B cell (primary cell): ENCODE data around the gene SUCLG2. TPM values are rescaled to one million over a fixed set of nuclear protein-coding genes. Genes with fewer than 3 reads are reported as not detected.

ENCODE experiments used
- ATAC-seq: fragments of 200-7000 bp; cut with Tn5 transposase; one replicate; pipeline ENCODE4 v1.10.0; 2021; ENCODE audit warnings: low read depth, mild to moderate bottlenecking, moderate number of reproducible peaks, moderate library complexity
- CTCF ChIA-PET: fragments of 350-600 bp; sonication (Branson Sonifier 250); formaldehyde crosslinking; loops from one replicate; lab custom pipeline; 2021; ENCODE audit warnings: antibody characterized with exemption, inconsistent platforms; lab: Charles Lee
- POLR2A ChIA-PET: fragments of 350-600 bp; sonication (Branson Sonifier 250); formaldehyde crosslinking; loops from one replicate; lab custom pipeline; 2021; ENCODE audit warnings: antibody characterized with exemption; lab: Charles Lee
- DNase-seq: peaks from one replicate; pipeline ENCODE4 v3.0.0; 2013
- H2AFZ ChIP-seq: 2 replicates; pipeline ENCODE4 v1.6.1; 2012; ENCODE audit warnings: mild to moderate bottlenecking, low read depth, low read length; ENCODE audit not compliant: insufficient read depth, poor library complexity, severe bottlenecking
- H3K27ac ChIP-seq, 2 donors: 1 replicate in 1 of 2; 2 replicates in 1 of 2; pipeline ENCODE4 v1.5.1; 2012 to 2013; ENCODE audit warnings: low read length in 2 of 2, mild to moderate bottlenecking in 2 of 2, moderate library complexity in 1 of 2
- H3K27me3 ChIP-seq, 4 experiments: fragments of 200-600 bp in 1 of 4; sonication (generic) in 1 of 4; replicated peaks in 1 of 4; 1 replicate in 2 of 4; 2 replicates in 2 of 4; pipeline versions ENCODE4 v1.6.1 to v1.7.0; 2013 to 2016; ENCODE audit warnings: low read length in 3 of 4, mild to moderate bottlenecking in 2 of 4, mixed read lengths in 1 of 4, moderate library complexity in 1 of 4; ENCODE audit not compliant: insufficient read depth in 4 of 4, control insufficient read depth in 3 of 4; ENCODE audit errors: control extremely low read depth in 1 of 4
- H3K36me3 ChIP-seq, 2 experiments: replicated peaks in 1 of 2; 1 replicate in 1 of 2; 2 replicates in 1 of 2; pipeline versions ENCODE4 v1.6.1 to v1.7.1; 2013; ENCODE audit warnings: low read length in 1 of 2; ENCODE audit not compliant: insufficient read depth in 2 of 2, control insufficient read depth in 1 of 2; ENCODE audit errors: control extremely low read depth in 1 of 2, extremely low read depth in 1 of 2
- H3K4me1 ChIP-seq, 2 donors: fragments of 200-600 bp in 1 of 2; sonication (generic) in 1 of 2; 1 replicate in 1 of 2; 2 replicates in 1 of 2; pipeline versions ENCODE4 v1.5.1 to v1.6.1; 2013 to 2017; ENCODE audit warnings: low read length in 2 of 2; ENCODE audit not compliant: control insufficient read depth in 2 of 2, insufficient read depth in 2 of 2
- H3K4me2 ChIP-seq: replicated peaks from 2 replicates; pipeline ENCODE3; 2012; ENCODE audit warnings: mild to moderate bottlenecking, low read depth, low read length; ENCODE audit not compliant: poor library complexity, severe bottlenecking
- H3K4me3 ChIP-seq, 5 experiments: fragments of 200-600 bp in 1 of 5; sonication (generic) in 1 of 5; 1 replicate in 3 of 5; 2 replicates in 2 of 5; pipeline versions ENCODE4 v1.5.1 to v1.7.0; 2011 to 2016; ENCODE audit warnings: low read length in 4 of 5, mild to moderate bottlenecking in 4 of 5, low read depth in 2 of 5, control low read depth in 1 of 5, moderate library complexity in 1 of 5; ENCODE audit not compliant: insufficient read depth in 1 of 5; ENCODE audit errors: control extremely low read depth in 1 of 5, extremely low read depth in 1 of 5
- H3K79me2 ChIP-seq: fragments of 200-600 bp; sonication (generic); one replicate; pipeline ENCODE4 v1.6.0; 2016; ENCODE audit warnings: low read length; ENCODE audit not compliant: control insufficient read depth, insufficient read depth
- H3K9ac ChIP-seq: fragments of 200-600 bp; sonication (generic); 2 replicates; pipeline ENCODE4 v1.6.1; 2017; ENCODE audit warnings: mild to moderate bottlenecking, low read length, moderate library complexity
- H3K9me3 ChIP-seq, 3 donors: one replicate each; pipeline versions ENCODE4 v1.6.1 to v1.7.1; 2013; ENCODE audit warnings: low read length in 2 of 3; ENCODE audit not compliant: control insufficient read depth in 2 of 3, insufficient read depth in 1 of 3; ENCODE audit errors: control extremely low read depth in 1 of 3
- H4K20me1 ChIP-seq: 2 replicates; pipeline ENCODE4 v1.6.0; 2012; ENCODE audit warnings: mild to moderate bottlenecking, low read length; ENCODE audit not compliant: insufficient read depth, control insufficient read depth, poor library complexity, severe bottlenecking
- H3K27ac Mint-ChIP-seq: one replicate; pipeline ENCODE4 v1.8.0; 2021; ENCODE audit warnings: mixed read lengths
- H3K27me3 Mint-ChIP-seq: one replicate; pipeline ENCODE4 v1.8.0; 2021; ENCODE audit warnings: mixed read lengths
- H3K4me1 Mint-ChIP-seq: one replicate; pipeline ENCODE4 v1.8.0; 2021; ENCODE audit warnings: mixed read lengths
- H3K4me3 Mint-ChIP-seq: one replicate; pipeline ENCODE4 v1.8.0; 2021; ENCODE audit warnings: mixed read lengths
- H3K9me3 Mint-ChIP-seq: one replicate; pipeline ENCODE4 v1.8.0; 2022; ENCODE audit warnings: mixed read lengths; ENCODE audit not compliant: insufficient read depth
- CTCF ChIP-seq: fragments of 200-600 bp; IDR thresholded peaks from one replicate; pipeline ENCODE4 v1.8.0; 2022; ENCODE audit warnings: antibody characterized with exemption, mild to moderate bottlenecking
- EZH2 ChIP-seq: IDR thresholded peaks from 2 replicates; pipeline ENCODE4 v1.6.1; 2012; ENCODE audit warnings: borderline replicate concordance, low read depth, mild to moderate bottlenecking, moderate library complexity, low read length; ENCODE audit not compliant: insufficient read depth, poor library complexity, severe bottlenecking
- WGBS: methylation state at CpG from one replicate; pipeline ENCODE4 v1.1.5; 2013; ENCODE audit warnings: missing lambda C conversion rate; ENCODE audit not compliant: insufficient coverage; 5-methylcytosine and 5-hydroxymethylcytosine counted together
- intact Hi-C: fragments of 100-400 bp; cut with micrococcal nuclease; formaldehyde crosslinking; loops from one replicate; pipeline ENCODE4 v1.10.0; 2022
- polyA plus RNA-seq: library from polyadenylated mRNA; depleted of rRNA; stranded (reverse); fragments of >200 nt; gene quantifications from 2 replicates; pipeline ENCODE4 v1.2.3, GENCODE V29; 2012
- total RNA-seq, 2 donors: library from RNA; stranded (reverse); fragments of 120-200 nt in 1 of 2; gene quantifications; 1 replicate in 1 of 2; 2 replicates in 1 of 2; pipeline versions ENCODE4 v1.2.3 to v1.2.4, GENCODE V29; 2013 to 2022

The SUCLG2 gene
- total and polyA plus RNA-seq, 2 donors (not counting 1 experiment from before 2014, with no cell fraction given): 9.1 to 35.8 TPM

DNA sequence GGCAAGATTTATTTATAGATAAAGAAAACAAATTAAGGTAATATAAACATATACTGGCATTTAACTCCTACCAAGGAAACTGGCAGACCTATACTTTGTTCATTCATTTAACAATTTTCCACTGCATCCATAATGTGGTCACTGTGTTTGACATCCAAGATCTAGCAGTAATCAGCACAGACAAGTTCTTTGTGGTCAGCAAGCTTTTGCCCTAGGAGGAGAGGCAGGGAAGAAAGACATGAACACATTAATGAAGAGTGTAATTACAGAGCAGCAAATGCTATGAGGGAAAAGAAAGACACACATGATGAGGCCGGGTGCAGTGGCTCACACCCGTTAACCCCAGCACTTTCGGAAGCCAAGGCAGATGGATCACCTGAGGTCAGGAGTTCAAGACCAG lies 34.4 kb downstream of the SUCLG2 start:
- H3K9me3 Mint-ChIP-seq: peaks cover 2% of the 10 kb centered on the region
- intact Hi-C loops: no loop called here
- H2AFZ ChIP-seq: no peak overlapping the region

DNA sequence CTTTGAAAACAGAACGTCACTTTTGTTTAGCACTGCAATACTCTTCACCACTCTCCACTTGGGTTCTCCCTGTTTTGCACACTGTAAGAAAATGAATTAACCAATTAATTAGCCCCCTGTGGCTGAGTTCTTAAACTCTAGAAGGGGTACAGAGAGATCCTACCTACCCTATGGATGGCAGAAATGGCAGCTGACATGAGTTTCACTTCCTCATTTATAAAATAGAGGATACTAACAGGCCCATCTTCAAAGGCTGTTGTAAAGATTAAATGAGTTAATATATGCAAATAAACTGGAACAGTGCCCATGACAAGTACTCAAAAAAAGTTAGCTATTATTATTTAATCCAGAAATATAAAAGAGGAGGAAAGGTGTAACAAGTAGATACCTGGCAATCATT lies 36.9 kb downstream of the SUCLG2 start:
- no peak overlapping the region for H3K9ac ChIP-seq
- ChIA-PET CTCF (interaction anchor here (1.1 kb wide), 1 partner anchor 13 kb away, joined by 3 read pairs; no protein-coding TSS in a partner anchor), POLR2A (no interaction called here)
- H3K79me2 ChIP-seq: peaks cover 49% of the 10 kb centered on the region
- peak; percentile 7 for DNase-seq
- H4K20me1 ChIP-seq: peaks cover 29% of the 10 kb centered on the region
- H3K9me3 Mint-ChIP-seq: peaks cover 2% of the 10 kb centered on the region
- no peaks in the 10 kb centered on the region for H3K9me3 ChIP-seq
- no peak overlapping the region for H3K27ac Mint-ChIP-seq
- no peak overlapping the region for H3K27ac ChIP-seq
- peak; percentile 28 for ATAC-seq
- H3K27me3 Mint-ChIP-seq: no peaks in the 10 kb centered on the region
- H3K4me1 ChIP-seq: peaks cover 0 to 3% of the 10 kb centered on the region in 2 donors
- H3K4me1 Mint-ChIP-seq: peaks cover 26% of the 10 kb centered on the region
- intact Hi-C loops: no loop called here
- WGBS: no CpG with 5 or more reads among the region's 1 CpG
- no peak for TF ChIP-seq EZH2
- no peak for TF ChIP-seq CTCF
- no peak overlapping the region for H3K4me3 ChIP-seq
- no peaks in the 10 kb centered on the region for H3K27me3 ChIP-seq
- no peak overlapping the region for H3K4me2 ChIP-seq
- H3K4me3 Mint-ChIP-seq: no peak overlapping the region
- H2AFZ ChIP-seq: no peak overlapping the region
- peaks cover 17 to 36% of the 10 kb centered on the region in 2 experiments for H3K36me3 ChIP-seq

More for the DNA sequence above, 34.4 kb downstream of the SUCLG2 start:
- Histone ChIP-seq H3K4me3 (no peak overlapping the region), H3K4me2 (no peak overlapping the region), H3K4me1 (peaks cover 0 to 3% of the 10 kb centered on the region in 2 donors), H3K27ac (no peak overlapping the region), H3K36me3 (peaks cover 16 to 38% of the 10 kb centered on the region in 2 experiments), H3K79me2 (peaks cover 38% of the 10 kb centered on the region), H4K20me1 (peaks cover 12% of the 10 kb centered on the region), H3K27me3 (no peaks in the 10 kb centered on the region), H3K9me3 (peaks cover 0 to 1% (median 0%) of the 10 kb centered on the region in 3 donors), H3K9ac (no peak overlapping the region)
- no peak for TF ChIP-seq EZH2
- no peak for TF ChIP-seq CTCF
- Mint-ChIP-seq H3K27me3 (no peaks in the 10 kb centered on the region), H3K4me1 (peaks cover 30% of the 10 kb centered on the region), H3K27ac (no peak overlapping the region), H3K4me3 (no peak overlapping the region)
- DNase-seq (no peak), ATAC-seq (no peak)
- no CpG with 5 or more reads among the region's 3 CpGs for WGBS
- ChIA-PET CTCF (no interaction called here), POLR2A (no interaction called here)
